Heart left ventricle (tissue), 13 donors: ENCODE results near the gene FGF22.

Experiments
- CTCF ChIP-seq, 12 donors: fragments of 200-600 bp; sonication (generic) in 4 of 12; IDR thresholded peaks; one replicate each; pipeline versions ENCODE4 v1.5.0 to v1.8.0; 2018 to 2022; ENCODE audit warnings: antibody characterized with exemption in 12 of 12, mild to moderate bottlenecking in 5 of 12
- POLR2A ChIP-seq, 2 donors: fragments of 450-650 bp; IDR thresholded peaks; one replicate each; pipeline ENCODE4 v1.6.1; 2017; ENCODE audit warnings: antibody characterized with exemption in 2 of 2, mild to moderate bottlenecking in 2 of 2, moderate library complexity in 2 of 2
- donor health status: ischemic (EF 13 %, LVEDD 7.1; RV severe dilation, severe dysfunction).
- donor health status: DM: no; HTN: yes; CAD: no.
- donor health status: DM: no; HTN: no; CAD: no.
- donor health status: ischemic (EF 25% LVEDD 6.9; RV normal size, moderate dysfunction).
- donor health status: ischemic (EF 25% LVEDD 5.7; RV mildly dilated, moderate dysfunction).
- donor health status: ischemic (EF 35%, LVEDD 5.7; RV mildly dilated, moderate dysfunction).
- donor health status: nonischemic (EF 11% LVEDD 7.7; RV severe dilation, severe dysfunction).
- donor health status: DM: yes; HTN: yes; CAD: no.
- donor health status: PGD.
- donor health status: ischemic (EF 29% LVEDD 5.4; RV normal size, mild dysfunction).
- donor health status: nonischemic (EF 23%, LVEDD 6.1; RV moderate dilation, normal function).

- no peak for TF ChIP-seq CTCF (IDR thresholded peaks at IDR 0.05)
- TF ChIP-seq POLR2A (IDR thresholded peaks at IDR 0.05) = no peak
Observed at GRCh38 chr19:616062-616700, 23.5 kb upstream of the FGF22 start.
